ENCODE measurements around the gene CCDC127.

DNA sequence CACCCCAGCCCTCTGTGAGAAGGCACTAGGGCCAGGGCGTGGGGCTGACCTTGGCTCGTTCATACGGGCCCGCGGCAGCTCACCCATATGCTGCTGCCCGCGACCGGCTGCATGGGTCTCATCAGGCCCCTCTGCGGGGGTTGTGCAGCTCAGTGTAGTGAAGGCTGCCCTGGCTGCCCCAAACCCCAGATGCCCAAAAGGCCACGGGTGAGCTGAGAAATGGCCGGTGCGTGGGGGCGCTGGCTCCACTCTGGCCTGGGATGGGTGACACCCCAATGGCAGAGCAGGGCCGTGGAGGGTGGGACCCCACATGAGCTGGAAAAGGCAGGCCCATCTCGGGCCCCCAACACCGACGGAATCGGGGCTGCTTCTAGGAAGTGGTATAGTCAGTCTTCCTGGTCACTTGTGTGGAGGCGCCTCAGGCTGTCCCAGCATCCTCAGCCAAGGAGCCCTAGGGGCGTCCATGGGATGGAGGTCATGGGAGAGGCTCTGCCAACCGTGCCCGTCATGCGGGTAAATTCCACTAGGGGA, 46.1 kb downstream of the CCDC127 start:
- TF ChIP-seq CTCF (IDR thresholded peaks at IDR 0.05) (no peak), POLR2A (IDR thresholded peaks at IDR 0.05) (no peak)
